IMR-90 (cell line): Measurements from ENCODE around the gene PRDM15. TPM values are rescaled to one million over a fixed set of nuclear protein-coding genes. Genes with fewer than 3 reads are reported as not detected.

Experiments
- ATAC-seq: fragments of 200-7000 bp; cut with Tn5 transposase; 2 replicates; pipeline ENCODE4 v1.9.1; 2020; ENCODE audit warnings: low read depth, mild to moderate bottlenecking, moderate library complexity
- BruUV-seq: library from RNA; stranded (reverse); fragments of 400-500 nt; replicated peaks from 2 replicates; lab custom pipeline; 2021; lab: Mats Ljungman, UMichigan
- CTCF ChIA-PET: fragments of 300-600 bp; formaldehyde crosslinking; extraction: SDS; loops from one replicate; lab custom pipeline; 2021; ENCODE audit warnings: antibody characterized with exemption; lab: Yijun Ruan, JAX
- POLR2A ChIA-PET: fragments of 300-600 bp; sonication (Branson Sonifier 250); formaldehyde crosslinking; loops from one replicate; lab custom pipeline; 2022; ENCODE audit warnings: antibody characterized with exemption; ENCODE audit not compliant: unreplicated experiment; lab: Charles Lee
- DNase-seq: peaks from one replicate; pipeline ENCODE4 v3.0.0; 2013
- H2AFZ ChIP-seq: replicated peaks from 2 replicates; pipeline ENCODE3; 2013; ENCODE audit warnings: low read length, mild to moderate bottlenecking; ENCODE audit not compliant: poor library complexity
- H2AK5ac ChIP-seq: 2 replicates; pipeline ENCODE4 v1.6.1; 2013; ENCODE audit warnings: low read depth, low read length, inconsistent platforms
- H2AK9ac ChIP-seq: replicated peaks from 2 replicates; pipeline ENCODE3; 2013; ENCODE audit warnings: mild to moderate bottlenecking, low read depth, low read length, moderate library complexity; ENCODE audit not compliant: poor library complexity
- H2BK120ac ChIP-seq: 2 replicates; pipeline ENCODE4 v1.6.1; 2013; ENCODE audit warnings: low read depth, low read length, inconsistent platforms
- H2BK15ac ChIP-seq: 3 replicates; pipeline ENCODE4 v1.6.1; 2013; ENCODE audit warnings: low read depth, low read length, inconsistent platforms
- H2BK20ac ChIP-seq: 2 replicates; pipeline ENCODE4 v1.6.1; 2013; ENCODE audit warnings: low read depth, mild to moderate bottlenecking, inconsistent platforms, low read length, moderate library complexity
- H2BK5ac ChIP-seq: 2 replicates; pipeline ENCODE4 v1.6.1; 2013; ENCODE audit warnings: mild to moderate bottlenecking, low read depth, low read length, inconsistent platforms; ENCODE audit not compliant: poor library complexity, severe bottlenecking
- H3K14ac ChIP-seq: replicated peaks from 2 replicates; pipeline ENCODE4 v1.6.1; 2013; ENCODE audit warnings: low read depth, low read length, inconsistent platforms
- H3K18ac ChIP-seq: 2 replicates; pipeline ENCODE4 v1.6.1; 2013; ENCODE audit warnings: low read depth, low read length, control low read depth
- H3K23ac ChIP-seq: 2 replicates; pipeline ENCODE4 v1.6.1; 2013; ENCODE audit warnings: low read depth, low read length, inconsistent platforms
- H3K27ac ChIP-seq: 2 replicates; pipeline ENCODE4 v1.5.1; 2013; ENCODE audit warnings: mild to moderate bottlenecking, control low read depth, low read length; ENCODE audit not compliant: insufficient read depth
- H3K27me3 ChIP-seq: 2 replicates; pipeline ENCODE4 v1.6.1; 2013; ENCODE audit warnings: low read length; ENCODE audit not compliant: control insufficient read depth, insufficient read depth
- H3K36me3 ChIP-seq: 2 replicates; pipeline ENCODE4 v1.6.1; 2013; ENCODE audit warnings: low read length, mixed read lengths; ENCODE audit not compliant: control insufficient read depth, insufficient read depth
- H3K4ac ChIP-seq: 2 replicates; pipeline ENCODE4 v1.6.1; 2013; ENCODE audit warnings: low read depth, low read length, inconsistent platforms
- H3K4me1 ChIP-seq: 2 replicates; pipeline ENCODE4 v1.6.1; 2013; ENCODE audit warnings: low read length, mixed read lengths; ENCODE audit not compliant: control insufficient read depth, insufficient read depth
- H3K4me2 ChIP-seq: 2 replicates; pipeline ENCODE4 v1.6.1; 2013; ENCODE audit warnings: low read depth, mild to moderate bottlenecking, control low read depth, low read length, moderate library complexity
- H3K4me3 ChIP-seq: 2 replicates; pipeline ENCODE4 v1.5.1; 2013; ENCODE audit warnings: low read depth, mild to moderate bottlenecking, control low read depth, low read length, moderate library complexity; ENCODE audit not compliant: insufficient read depth
- H3K56ac ChIP-seq: 2 replicates; pipeline ENCODE4 v1.6.1; 2013; ENCODE audit warnings: low read length, inconsistent platforms; ENCODE audit not compliant: insufficient read depth; ENCODE audit errors: extremely low read depth
- H3K79me1 ChIP-seq, 2 experiments: 2 replicates each; pipeline ENCODE4 v1.6.1; 2013; ENCODE audit warnings: low read length in 2 of 2, inconsistent platforms in 1 of 2, low read depth in 1 of 2
- H3K9ac ChIP-seq: 2 replicates; pipeline ENCODE4 v1.6.1; 2013; ENCODE audit warnings: low read depth, low read length, control low read depth
- H3K9me1 ChIP-seq: 2 replicates; pipeline ENCODE4 v1.6.1; 2013; ENCODE audit warnings: low read length, inconsistent platforms; ENCODE audit not compliant: insufficient read depth
- H3K9me3 ChIP-seq: 2 replicates; pipeline ENCODE4 v1.6.1; 2013; ENCODE audit warnings: low read length; ENCODE audit not compliant: control insufficient read depth, insufficient read depth
- H4K20me1 ChIP-seq: 2 replicates; pipeline ENCODE4 v1.6.1; 2013; ENCODE audit warnings: low read length, inconsistent platforms; ENCODE audit not compliant: insufficient read depth
- H4K5ac ChIP-seq: 2 replicates; pipeline ENCODE4 v1.6.1; 2013; ENCODE audit warnings: mild to moderate bottlenecking, low read depth, low read length, control low read depth
- H4K8ac ChIP-seq, 2 experiments: 2 replicates each; pipeline ENCODE4 v1.6.1; 2013; ENCODE audit warnings: low read depth in 2 of 2, low read length in 2 of 2, control low read depth in 1 of 2, inconsistent platforms in 1 of 2
- H4K91ac ChIP-seq: 2 replicates; pipeline ENCODE4 v1.6.1; 2013; ENCODE audit warnings: low read depth, low read length, inconsistent platforms; ENCODE audit not compliant: insufficient read depth
- CEBPB ChIP-seq: IDR thresholded peaks from 2 replicates; pipeline ENCODE4 v1.6.1; 2012; ENCODE audit warnings: low read depth, low read length, improper control_type of control experiment
- CHD1 ChIP-seq: IDR thresholded peaks from 2 replicates; pipeline ENCODE4 v1.6.1; 2012; ENCODE audit warnings: low read depth, low read length, improper control_type of control experiment
- CTCF ChIP-seq: conservative IDR thresholded peaks from 2 replicates; pipeline ENCODE4 v1.5.1; 2012; ENCODE audit warnings: mild to moderate bottlenecking, low read depth, low read length, improper control_type of control experiment
- ELK1 ChIP-seq: fragments of 150-350 bp; IDR thresholded peaks from 2 replicates; pipeline ENCODE4 v1.6.1; 2016; ENCODE audit warnings: low read depth, mild to moderate bottlenecking, low read length, moderate library complexity, borderline replicate concordance
- MAFK ChIP-seq: IDR thresholded peaks from 2 replicates; pipeline ENCODE4 v1.6.1; 2012; ENCODE audit warnings: low read depth, low read length, improper control_type of control experiment
- MAZ ChIP-seq: IDR thresholded peaks from 2 replicates; pipeline ENCODE4 v1.6.1; 2012; ENCODE audit warnings: low read depth, mild to moderate bottlenecking, low read length, improper control_type of control experiment, moderate library complexity, borderline replicate concordance
- MXI1 ChIP-seq: IDR thresholded peaks from 2 replicates; pipeline ENCODE4 v1.6.1; 2012; ENCODE audit warnings: low read depth, mild to moderate bottlenecking, low read length, moderate library complexity, borderline replicate concordance
- NFE2L2 ChIP-seq: fragments of 150-350 bp; IDR thresholded peaks from 2 replicates; pipeline ENCODE4 v1.6.1; 2016; ENCODE audit warnings: low read depth, mild to moderate bottlenecking, low read length
- POLR2A ChIP-seq: IDR thresholded peaks from 2 replicates; pipeline ENCODE4 v1.6.1; 2012; ENCODE audit warnings: mild to moderate bottlenecking, low read depth, low read length
- RAD21 ChIP-seq: IDR thresholded peaks from 2 replicates; pipeline ENCODE4 v1.6.1; 2012; ENCODE audit warnings: low read length, improper control_type of control experiment
- RFX5 ChIP-seq: IDR thresholded peaks from 2 replicates; pipeline ENCODE4 v1.8.0; 2012; ENCODE audit warnings: low read depth, mild to moderate bottlenecking, low read length, moderate library complexity
- SMC3 ChIP-seq: fragments of 150-350 bp; IDR thresholded peaks from 2 replicates; pipeline ENCODE4 v1.6.1; 2016; ENCODE audit warnings: low read depth, mild to moderate bottlenecking, antibody characterized with exemption, low read length, moderate library complexity
- USF2 ChIP-seq: fragments of 150-350 bp; IDR thresholded peaks from 2 replicates; pipeline ENCODE4 v1.6.1; 2017; ENCODE audit warnings: mild to moderate bottlenecking, antibody characterized with exemption, low read length, low read depth
- WGBS, 2 experiments: methylation state at CpG; one replicate each; pipeline versions ENCODE4 v1.1.5 to v1.1.7; 2013; ENCODE audit warnings: missing lambda C conversion rate in 2 of 2; ENCODE audit not compliant: insufficient read length in 1 of 2; ENCODE audit errors: extremely low coverage in 2 of 2; 5-methylcytosine and 5-hydroxymethylcytosine counted together
- dilution Hi-C: fragments of 300-500 bp; cut with HindIII; formaldehyde crosslinking; loops from one replicate; pipeline ENCODE4 v1.14.3; 2018; ENCODE audit warnings: low sequenced_read_pairs; ENCODE audit not compliant: unreplicated experiment
- in situ Hi-C: fragments of 300-500 bp; cut with MboI; formaldehyde crosslinking; loops from 3 replicates; pipeline ENCODE4 v1.14.3; 2019; ENCODE audit warnings: low sequenced_read_pairs, inconsistent platforms, mixed read lengths
- intact Hi-C: fragments of 100-400 bp; cut with micrococcal nuclease; formaldehyde crosslinking; loops from 2 replicates; pipeline ENCODE4 v1.10.0; 2022
- polyA plus RNA-seq, 3 experiments: library from polyadenylated mRNA; depleted of rRNA; stranded (reverse); fragments of >200 nt; gene quantifications; 2 replicates each; pipeline ENCODE4 v1.2.3, GENCODE V29; 2012; ENCODE audit warnings: low replicate concordance in 1 of 3
- total RNA-seq: library from RNA; depleted of rRNA; stranded (reverse); fragments of >200 nt; gene quantifications from 2 replicates; pipeline ENCODE4 v1.2.3, GENCODE V29; 2012

Gene PRDM15
- total and polyA plus RNA-seq, 2 of the 4 experiments (the other 2 are of a cell fraction) = 7.3 to 8.8 TPM

GRCh38 chr21:41892726-41893125 lies 13.6 kb upstream of the PRDM15 start:
- no peak overlapping the region for H4K91ac ChIP-seq
- no peak overlapping the region for H4K5ac ChIP-seq
- no peak for ATAC-seq
- H3K23ac ChIP-seq = no peak overlapping the region
- H3K9me3 ChIP-seq = no peaks in the 10 kb centered on the region
- no peak overlapping the region for H3K18ac ChIP-seq
- in situ Hi-C loops (no loop called here), dilution Hi-C loops (no loop called here), intact Hi-C loops (no loop called here)
- no peak overlapping the region for H2AK5ac ChIP-seq
- H3K36me3 ChIP-seq = peaks cover 17% of the 10 kb centered on the region
- H3K79me1 ChIP-seq = peaks cover 4 to 7% of the 10 kb centered on the region in 2 experiments; a peak in 2 of 4 replicates
- peaks cover 14% of the 10 kb centered on the region for H3K4me1 ChIP-seq
- no peak overlapping the region for H2BK5ac ChIP-seq
- no peak overlapping the region for H3K4me2 ChIP-seq
- H2AFZ ChIP-seq = no peak overlapping the region
- CTCF ChIA-PET = no interaction called here
- H3K4me3 ChIP-seq = no peak overlapping the region
- peaks cover 17% of the 10 kb centered on the region for H3K9me1 ChIP-seq
- no peak for DNase-seq
- 92% methylated on average over 14 of the region's 16 CpGs; no CpG with 5 or more reads in 1 of the 2 experiments for WGBS, 2 experiments
- H3K4ac ChIP-seq = no peak overlapping the region
- no TSS peak for BruUV-seq
- H2BK15ac ChIP-seq = no peak overlapping the region
- peaks cover 11% of the 10 kb centered on the region for H4K20me1 ChIP-seq
- no peak overlapping the region for H3K14ac ChIP-seq
- no peak overlapping the region for H2BK120ac ChIP-seq
- H2BK20ac ChIP-seq = no peak overlapping the region
- no peak overlapping the region for H3K27ac ChIP-seq
- no peak overlapping the region for H4K8ac ChIP-seq
- no peak overlapping the region for H3K56ac ChIP-seq
- H2AK9ac ChIP-seq = no peak overlapping the region
- H3K27me3 ChIP-seq = no peaks in the 10 kb centered on the region
- H3K9ac ChIP-seq = no peak overlapping the region
- TF ChIP-seq CTCF = no peak
- no peak for TF ChIP-seq ELK1
- TF ChIP-seq USF2 = no peak
- TF ChIP-seq CEBPB = no peak
- no peak for TF ChIP-seq RFX5
- no peak for TF ChIP-seq RAD21
- no peak for TF ChIP-seq CHD1
- TF ChIP-seq SMC3 = no peak
- no peak for TF ChIP-seq MXI1
- TF ChIP-seq MAFK = no peak
- TF ChIP-seq POLR2A = no peak
- TF ChIP-seq MAZ = no peak
- no peak for TF ChIP-seq NFE2L2
- POLR2A ChIA-PET = no interaction called here
